K562 (cell line): ENCODE results near the gene NPFFR1. TPM values are rescaled to one million over a fixed set of nuclear protein-coding genes. Genes with fewer than 3 reads are reported as not detected.

Experiments used
- ATAC-seq: fragments of 200-7000 bp; cut with Tn5 transposase; 3 replicates; pipeline ENCODE4 v1.9.1; 2020; ENCODE audit warnings: moderate library complexity
- BruUV-seq: library from RNA; stranded (reverse); fragments of 400-500 nt; replicated peaks from 2 replicates; lab custom pipeline; 2021; lab: Mats Ljungman, UMichigan
- CTCF ChIA-PET: fragments of 300-600 bp; formaldehyde crosslinking; extraction: SDS; loops from one replicate; lab custom pipeline; 2021; ENCODE audit warnings: low intra/inter-chr PET ratio; lab: Yijun Ruan, JAX
- POLR2A ChIA-PET: fragments of 300-600, 350-650 bp; sonication (Branson Sonifier 250); formaldehyde crosslinking; extraction: SDS; loops from one replicate; lab custom pipeline; 2021; ENCODE audit warnings: antibody characterized with exemption, inconsistent platforms; lab: Yijun Ruan, JAX
- DNase-seq, 4 experiments: peaks; one replicate each; pipeline versions ENCODE4 v3.0.0 to v3.0.0-alpha.2; 2011 to 2018; ENCODE audit warnings: low spot score in 3 of 4, mixed read lengths in 3 of 4; ENCODE audit errors: extremely low read depth in 1 of 4
- FAIRE-seq: peaks from 2 replicates; lab custom pipeline; 2011; peaks lifted over from hg19 to GRCh38; lab: Jason Lieb, UNC
- H2AFZ ChIP-seq: 2 replicates; pipeline ENCODE4 v1.6.0; 2011; ENCODE audit warnings: low read depth, low read length, control low read depth, inconsistent platforms
- H3K27ac ChIP-seq: fragments of 200-600 bp; 3 replicates; pipeline ENCODE4 v1.8.0; 2011; ENCODE audit warnings: low read depth, mild to moderate bottlenecking, control low read depth, inconsistent platforms, low read length, moderate library complexity, mixed read lengths; ENCODE audit errors: extremely low read depth
- H3K27me3 ChIP-seq, 2 experiments: fragments of 300-600 bp in 1 of 2; 2 replicates in 1 of 2; 3 replicates in 1 of 2; pipeline versions ENCODE4 v1.6.0 to v1.8.0; 2011; ENCODE audit warnings: inconsistent platforms in 2 of 2, low read length in 2 of 2, mild to moderate bottlenecking in 1 of 2, mixed read lengths in 1 of 2, moderate library complexity in 1 of 2; ENCODE audit not compliant: control insufficient read depth in 2 of 2, insufficient read depth in 2 of 2
- H3K36me3 ChIP-seq: fragments of 300-600 bp; 3 replicates; pipeline ENCODE4 v1.8.0; 2011; ENCODE audit warnings: mild to moderate bottlenecking, low read length, inconsistent platforms; ENCODE audit not compliant: control insufficient read depth, insufficient read depth
- H3K4me1 ChIP-seq, 2 experiments: fragments of 200-600 bp in 1 of 2; replicated peaks in 1 of 2; 2 replicates in 1 of 2; 3 replicates in 1 of 2; pipeline versions ENCODE4 v1.5.1 to v1.8.0; 2011; ENCODE audit warnings: inconsistent platforms in 2 of 2, low read length in 2 of 2, mild to moderate bottlenecking in 1 of 2, mixed read lengths in 1 of 2, moderate library complexity in 1 of 2; ENCODE audit not compliant: control insufficient read depth in 2 of 2, insufficient read depth in 2 of 2
- H3K4me2 ChIP-seq: 2 replicates; pipeline ENCODE4 v1.6.1; 2011; ENCODE audit warnings: low read length, control low read depth, inconsistent platforms, mixed read lengths; ENCODE audit not compliant: insufficient read depth
- H3K4me3 ChIP-seq: fragments of 200-600 bp; sonication (generic), shearing (Covaris generic); 2 replicates; pipeline ENCODE4 v1.5.1; 2016; ENCODE audit warnings: control low read depth, inconsistent platforms
- H3K79me2 ChIP-seq: fragments of 200-600 bp; 3 replicates; pipeline ENCODE4 v1.8.0; 2011; ENCODE audit warnings: low read length, inconsistent platforms; ENCODE audit not compliant: control insufficient read depth, insufficient read depth
- H3K9ac ChIP-seq, 2 experiments: 2 replicates each; pipeline versions ENCODE4 v1.6.0 to v1.6.1; 2011; ENCODE audit warnings: low read depth in 2 of 2, low read length in 2 of 2, control low read depth in 1 of 2, inconsistent platforms in 1 of 2, mild to moderate bottlenecking in 1 of 2, mixed read lengths in 1 of 2; ENCODE audit not compliant: insufficient read depth in 1 of 2
- H3K9me1 ChIP-seq: one replicate; pipeline ENCODE4 v1.6.0; 2011; ENCODE audit warnings: inconsistent platforms, mild to moderate bottlenecking, low read length, moderate library complexity; ENCODE audit not compliant: control insufficient read depth, insufficient read depth
- H3K9me3 ChIP-seq: replicated peaks from 2 replicates; pipeline ENCODE4 v1.5.1; 2011; ENCODE audit warnings: low read depth, low read length, inconsistent platforms; ENCODE audit not compliant: control insufficient read depth, insufficient read depth
- H4K20me1 ChIP-seq: replicated peaks from 2 replicates; pipeline ENCODE4 v1.6.1; 2011; ENCODE audit warnings: low read length, inconsistent platforms, mixed read lengths; ENCODE audit not compliant: control insufficient read depth, insufficient read depth
- BHLHE40 ChIP-seq: IDR thresholded peaks from 2 replicates; pipeline ENCODE4 v1.6.1; 2011; ENCODE audit warnings: low read length, improper control_type of control experiment
- CBFB ChIP-seq: sonication (generic); formaldehyde crosslinking; IDR thresholded peaks from 2 replicates; pipeline ENCODE4 v1.4.0; 2020; ENCODE audit warnings: mild to moderate bottlenecking, missing genetic modification reagents
- CCAR2 ChIP-seq: fragments of 200-400 bp; formaldehyde crosslinking; IDR thresholded peaks from 2 replicates; pipeline ENCODE4 v1.6.1; 2017; ENCODE audit warnings: mild to moderate bottlenecking, low read depth, low read length
- CEBPG ChIP-seq, 3 experiments: fragments of 200-800 bp in 1 of 3; sonication (Bioruptor generic) in 1 of 3; sonication (generic) in 1 of 3; formaldehyde crosslinking in 1 of 3; IDR thresholded peaks in 2 of 3; conservative IDR thresholded peaks in 1 of 3; 2 replicates each; pipeline versions ENCODE4 v1.6.1 to v1.8.0; 2016 to 2022; ENCODE audit warnings: missing compliant biosample characterization in 2 of 3, missing genetic modification characterization in 2 of 3, mild to moderate bottlenecking in 1 of 3, missing genetic modification reagents in 1 of 3
- FOSL1 ChIP-seq: fragments of 200-800 bp; sonication (Bioruptor generic); conservative IDR thresholded peaks from 2 replicates; pipeline ENCODE4 v1.6.1; 2016; ENCODE audit warnings: missing genetic modification characterization, missing compliant biosample characterization
- FOXK2 ChIP-seq, 2 experiments: fragments of 450-650 bp; IDR thresholded peaks in 1 of 2; conservative IDR thresholded peaks in 1 of 2; 2 replicates each; pipeline ENCODE4 v1.6.1; 2016; ENCODE audit warnings: low read depth in 2 of 2, mild to moderate bottlenecking in 1 of 2
- GABPA ChIP-seq: fragments of 200-800 bp; sonication (Bioruptor generic); conservative IDR thresholded peaks from 2 replicates; pipeline ENCODE4 v1.6.1; 2016; ENCODE audit warnings: low read depth, missing genetic modification characterization, missing compliant biosample characterization
- MCM3 ChIP-seq: fragments of 450-650 bp; IDR thresholded peaks from 2 replicates; pipeline ENCODE4 v1.6.1; 2016
- POLR2G ChIP-seq: fragments of 200-400 bp; formaldehyde crosslinking; IDR thresholded peaks from 2 replicates; pipeline ENCODE4 v1.6.1; 2017; ENCODE audit warnings: low read depth, mild to moderate bottlenecking, antibody characterized with exemption, low read length, moderate library complexity
- SMAD4 ChIP-seq: fragments of 250-450 bp; sonication (Bioruptor Pico); conservative IDR thresholded peaks from 2 replicates; pipeline ENCODE4 v1.8.0; 2021; ENCODE audit warnings: inconsistent platforms, mild to moderate bottlenecking, moderate library complexity
- SMARCC2 ChIP-seq: fragments of 450-650 bp; IDR thresholded peaks from 2 replicates; pipeline ENCODE4 v1.6.1; 2017; ENCODE audit warnings: antibody characterized with exemption, moderate library complexity, mild to moderate bottlenecking, low read depth
- TCF7L2 ChIP-seq: fragments of 150-350 bp; IDR thresholded peaks from 2 replicates; pipeline ENCODE4 v1.6.1; 2016; ENCODE audit warnings: low read depth, mild to moderate bottlenecking, low read length, moderate library complexity
- TRIM24 ChIP-seq, 2 experiments: fragments of 450-650 bp; IDR thresholded peaks; 2 replicates each; pipeline ENCODE4 v1.6.1; 2016
- WHSC1 ChIP-seq: IDR thresholded peaks from one replicate; pipeline ENCODE4 v1.6.1; 2012; ENCODE audit warnings: low read length, control low read depth, inconsistent platforms
- ZNF175 ChIP-seq: fragments of 200-800 bp; sonication (Bioruptor generic); IDR thresholded peaks from 2 replicates; pipeline ENCODE4 v1.6.1; 2016; ENCODE audit warnings: low read depth, mild to moderate bottlenecking, missing genetic modification characterization, missing compliant biosample characterization
- ZNF24 ChIP-seq: fragments of 450-650 bp; IDR thresholded peaks from 2 replicates; pipeline ENCODE4 v1.6.1; 2016
- ZNF589 ChIP-seq: fragments of 200-800 bp; sonication (Bioruptor generic); IDR thresholded peaks from 2 replicates; pipeline ENCODE4 v1.6.1; 2016; ENCODE audit warnings: low read depth, missing genetic modification characterization, missing compliant biosample characterization
- ZNF644 ChIP-seq: fragments of 200-800 bp; sonication (Bioruptor generic); IDR thresholded peaks from 2 replicates; pipeline ENCODE4 v1.6.1; 2016; ENCODE audit warnings: low read depth, missing genetic modification characterization, missing compliant biosample characterization
- ZNF655 ChIP-seq: fragments of 250-450 bp; sonication (Bioruptor Pico); IDR thresholded peaks from 2 replicates; pipeline ENCODE4 v1.5.0; 2021
- WGBS: fragments of 100-300 bp; shearing (Covaris generic); methylation state at CpG from one replicate; pipeline ENCODE4 v1.1.6; 2016; ENCODE audit warnings: low coverage, mixed read lengths; ENCODE audit not compliant: insufficient coverage; ENCODE audit errors: missing lambda C conversion rate; 5-methylcytosine and 5-hydroxymethylcytosine counted together
- in situ Hi-C: fragments of 300-500 bp; cut with MboI; formaldehyde crosslinking; loops from 4 replicates; pipeline ENCODE4 v1.15.0; 2018; ENCODE audit warnings: inconsistent platforms, mixed read lengths
- intact Hi-C: fragments of 100-400 bp; cut with micrococcal nuclease; formaldehyde crosslinking; loops from 2 replicates; pipeline ENCODE4 v1.14.2; 2022
- polyA plus RNA-seq, 8 experiments: library from polyadenylated mRNA; depleted of rRNA in 4 of 8; stranded (reverse) in 5 of 8; unstranded in 3 of 8; fragments of >200 nt; fragmentation: Nextera tagmentation in 2 of 8; fragmentation: Illumina TruSeq in 1 of 8; extraction: Ambion mirVana in 2 of 8; extraction: Trizol in 1 of 8; gene quantifications; 2 replicates each; pipeline versions ENCODE4 v1.2.1 to v1.2.3, GENCODE V29; 2011 to 2014; ENCODE audit warnings: inconsistent platforms in 1 of 8, missing spikeins in 1 of 8
- total RNA-seq, 7 experiments: library from RNA; depleted of rRNA in 6 of 7; stranded (reverse); fragments of >200 nt in 6 of 7; fragmentation: Illumina TruSeq in 2 of 7; extraction: Trizol in 2 of 7; gene quantifications; 2 replicates each; pipeline versions ENCODE4 v1.2.1 to v1.2.3, GENCODE V29; 2011 to 2021; ENCODE audit warnings: low replicate concordance in 1 of 7

NPFFR1 gene
- total and polyA plus RNA-seq, 9 of the 15 experiments (the other 6 are each of a cell fraction or from before 2014, with no cell fraction given), result under 0.01 TPM; not detected in 8

GRCh38 chr10:70212879-70213278 is 70.9 kb downstream of the NPFFR1 start:
- POLR2A ChIA-PET, result no interaction called here
- H3K4me3 ChIP-seq, result no peak overlapping the region
- H3K9me1 ChIP-seq, result no peaks in the 10 kb centered on the region
- BruUV-seq, result TSS peak; percentile 3
- FAIRE-seq (no peak), DNase-seq (no peak), ATAC-seq (no peak)
- no peaks in the 10 kb centered on the region for H3K27me3 ChIP-seq
- CTCF ChIA-PET, result interaction anchor here (0.7 kb wide), 1 partner anchor 342 kb away, joined by 4 read pairs; no protein-coding TSS in a partner anchor
- no peak overlapping the region for H2AFZ ChIP-seq
- H3K4me1 ChIP-seq, result no peaks in the 10 kb centered on the region
- intact Hi-C loops, result no loop called here
- no peak overlapping the region for H3K9ac ChIP-seq
- no peak overlapping the region for H3K27ac ChIP-seq
- in situ Hi-C loops, result loop anchor here (10.0 kb wide), 1 partner anchor 322 kb away; no protein-coding TSS in a partner anchor
- H3K79me2 ChIP-seq, result no peaks in the 10 kb centered on the region
- no peak overlapping the region for H3K4me2 ChIP-seq
- WGBS, result 100% methylated on average over 1 of the region's 1 CpG
- peak in 1 of 2 experiments; percentile 33; a peak in 1 of 4 replicates for TF ChIP-seq TRIM24 (IDR thresholded peaks at IDR 0.05)
- TF ChIP-seq CCAR2, result no peak
- TF ChIP-seq POLR2G, result no peak
- TF ChIP-seq ZNF655 (CRISPR knock-in tag), result no peak
- TF ChIP-seq SMAD4 (CRISPR knock-in tag), result 0 out of 2 replicates have a peak, but pooled peaks have one; percentile 27
- TF ChIP-seq WHSC1, result no peak
- TF ChIP-seq CBFB, result no peak
- TF ChIP-seq ZNF175 (CRISPR knock-in tag), result peak; percentile 93
- no peak for TF ChIP-seq FOSL1 (tag)
- TF ChIP-seq ZNF589 (CRISPR knock-in tag), result peak; percentile 68; the same call in 1 of the 2 replicates
- peak; percentile 37; the same call in 1 of the 2 replicates for TF ChIP-seq CEBPG (CRISPR knock-in tag; IDR thresholded peaks at IDR 0.05)
- peak in 1 of 2 experiments; percentile 96; a peak in 2 of 4 replicates for TF ChIP-seq CEBPG (tag; conservative IDR thresholded peaks at IDR 0.05 in 1 of 2, IDR thresholded peaks at IDR 0.05 in 1 of 2)
- no peak for TF ChIP-seq FOXK2 (conservative IDR thresholded peaks at IDR 0.05 in 1 of 2, IDR thresholded peaks at IDR 0.05 in 1 of 2; ENCODE audit: low read depth in 2 of 2)
- no peak for TF ChIP-seq MCM3
- TF ChIP-seq GABPA (tag), result 0 out of 2 replicates have a peak, but pooled peaks have one; percentile 16
- TF ChIP-seq ZNF24, result no peak
- TF ChIP-seq TCF7L2, result no peak
- TF ChIP-seq SMARCC2, result no peak
- no peak for TF ChIP-seq ZNF644 (tag)
- TF ChIP-seq BHLHE40, result no peak
- peaks cover 96% of the 10 kb centered on the region for H3K36me3 ChIP-seq
- no peaks in the 10 kb centered on the region for H3K9me3 ChIP-seq
- no peaks in the 10 kb centered on the region for H4K20me1 ChIP-seq
